Liver (tissue), 3 donors: ENCODE measurements around the gene C1orf21.

ENCODE experiments used
- FOXA1 ChIP-seq: IDR thresholded peaks from 2 replicates; pipeline ENCODE4 v1.6.1; 2016; ENCODE audit warnings: antibody characterized with exemption
- GABPA ChIP-seq, 2 donors: IDR thresholded peaks in 1 of 2; conservative IDR thresholded peaks in 1 of 2; 2 replicates each; pipeline ENCODE4 v1.6.1; 2016; ENCODE audit warnings: antibody characterized with exemption in 2 of 2, mild to moderate bottlenecking in 1 of 2, moderate library complexity in 1 of 2
- JUND ChIP-seq, 2 donors: IDR thresholded peaks; 2 replicates each; pipeline ENCODE4 v1.6.1; 2016; ENCODE audit warnings: antibody characterized with exemption in 2 of 2
- NR2F2 ChIP-seq: IDR thresholded peaks from 2 replicates; pipeline ENCODE4 v1.6.1; 2016; ENCODE audit warnings: antibody characterized with exemption
- RAD21 ChIP-seq, 2 donors: IDR thresholded peaks; 2 replicates each; pipeline ENCODE4 v1.6.1; 2016; ENCODE audit warnings: antibody characterized with exemption in 2 of 2, mild to moderate bottlenecking in 2 of 2
- RXRA ChIP-seq, 2 donors: IDR thresholded peaks; 2 replicates each; pipeline ENCODE4 v1.6.1; 2017 to 2018; ENCODE audit warnings: antibody characterized with exemption in 2 of 2, mild to moderate bottlenecking in 1 of 2
- SP1 ChIP-seq: IDR thresholded peaks from 2 replicates; pipeline ENCODE4 v1.6.1; 2018; ENCODE audit warnings: antibody characterized with exemption, mild to moderate bottlenecking
- TAF1 ChIP-seq: conservative IDR thresholded peaks from 2 replicates; pipeline ENCODE4 v1.6.1; 2016; ENCODE audit warnings: antibody characterized with exemption, mild to moderate bottlenecking
- YY1 ChIP-seq: IDR thresholded peaks from 2 replicates; pipeline ENCODE4 v1.6.1; 2016; ENCODE audit warnings: antibody characterized with exemption, mild to moderate bottlenecking
- TF ChIP-seq, protein P1 (sequence below): IDR thresholded peaks from 2 replicates; pipeline ENCODE4 v1.6.1; 2016; ENCODE audit warnings: antibody characterized with exemption
- TF ChIP-seq, protein P2 (sequence below): fragments of 150-350 bp; IDR thresholded peaks from 2 replicates; pipeline ENCODE4 v1.5.1; 2017; ENCODE audit warnings: improper control_type of control experiment, low read depth, low read length; ENCODE audit not compliant: missing input control
- TF ChIP-seq, protein P3 (sequence below): IDR thresholded peaks from 2 replicates; pipeline ENCODE4 v1.6.1; 2016; ENCODE audit warnings: antibody characterized with exemption, mild to moderate bottlenecking
- TF ChIP-seq, protein P4 (sequence below): IDR thresholded peaks from 2 replicates; pipeline ENCODE4 v1.6.1; 2016; ENCODE audit warnings: antibody characterized with exemption
- TF ChIP-seq, protein P5 (sequence below): IDR thresholded peaks from 2 replicates; pipeline ENCODE4 v1.6.1; 2016; ENCODE audit warnings: antibody characterized with exemption
- donor health status: healthy.
- donor health status: healthy.

DNA sequence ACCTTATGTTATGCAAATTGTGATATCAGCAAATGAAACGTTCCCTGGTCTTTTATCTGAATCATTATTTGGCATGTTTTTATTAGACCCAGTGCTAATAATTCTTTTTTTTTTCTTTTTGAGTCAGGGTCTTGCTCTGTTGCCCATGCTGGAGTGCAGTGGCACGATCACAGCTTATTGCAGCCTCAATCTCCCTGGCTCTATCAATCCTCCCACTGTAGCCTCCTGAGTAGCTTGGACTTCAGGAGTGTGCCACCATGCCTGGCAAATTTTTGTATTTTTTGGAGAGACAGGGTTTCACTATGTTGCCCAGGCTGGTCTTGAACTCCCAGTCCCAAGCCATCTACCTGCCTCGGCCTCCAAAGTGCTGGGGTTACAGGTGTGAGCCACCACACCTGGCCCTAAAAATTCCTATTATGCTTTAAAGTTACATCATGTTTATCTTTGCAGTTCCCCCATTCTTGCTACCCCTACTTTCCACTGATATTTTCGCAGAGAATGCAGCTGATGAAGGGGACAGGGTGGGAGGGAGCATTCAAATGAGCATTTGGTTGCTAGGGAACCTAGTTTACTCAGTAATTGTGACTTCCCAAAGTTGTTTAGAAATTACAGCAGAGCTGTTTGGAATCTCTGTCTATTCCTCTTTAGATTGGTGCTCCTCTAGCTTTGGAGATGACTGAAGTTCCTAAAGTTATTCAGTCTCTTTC, 18.4 kb downstream of the C1orf21 start:
- TF ChIP-seq, protein P1, sequence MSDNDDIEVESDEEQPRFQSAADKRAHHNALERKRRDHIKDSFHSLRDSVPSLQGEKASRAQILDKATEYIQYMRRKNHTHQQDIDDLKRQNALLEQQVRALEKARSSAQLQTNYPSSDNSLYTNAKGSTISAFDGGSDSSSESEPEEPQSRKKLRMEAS = no peak
- TF ChIP-seq, protein P2, sequence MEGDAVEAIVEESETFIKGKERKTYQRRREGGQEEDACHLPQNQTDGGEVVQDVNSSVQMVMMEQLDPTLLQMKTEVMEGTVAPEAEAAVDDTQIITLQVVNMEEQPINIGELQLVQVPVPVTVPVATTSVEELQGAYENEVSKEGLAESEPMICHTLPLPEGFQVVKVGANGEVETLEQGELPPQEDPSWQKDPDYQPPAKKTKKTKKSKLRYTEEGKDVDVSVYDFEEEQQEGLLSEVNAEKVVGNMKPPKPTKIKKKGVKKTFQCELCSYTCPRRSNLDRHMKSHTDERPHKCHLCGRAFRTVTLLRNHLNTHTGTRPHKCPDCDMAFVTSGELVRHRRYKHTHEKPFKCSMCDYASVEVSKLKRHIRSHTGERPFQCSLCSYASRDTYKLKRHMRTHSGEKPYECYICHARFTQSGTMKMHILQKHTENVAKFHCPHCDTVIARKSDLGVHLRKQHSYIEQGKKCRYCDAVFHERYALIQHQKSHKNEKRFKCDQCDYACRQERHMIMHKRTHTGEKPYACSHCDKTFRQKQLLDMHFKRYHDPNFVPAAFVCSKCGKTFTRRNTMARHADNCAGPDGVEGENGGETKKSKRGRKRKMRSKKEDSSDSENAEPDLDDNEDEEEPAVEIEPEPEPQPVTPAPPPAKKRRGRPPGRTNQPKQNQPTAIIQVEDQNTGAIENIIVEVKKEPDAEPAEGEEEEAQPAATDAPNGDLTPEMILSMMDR = no peak
- no peak for TF ChIP-seq JUND (IDR thresholded peaks at IDR 0.05)
- no peak for TF ChIP-seq YY1
- TF ChIP-seq, protein P3, sequence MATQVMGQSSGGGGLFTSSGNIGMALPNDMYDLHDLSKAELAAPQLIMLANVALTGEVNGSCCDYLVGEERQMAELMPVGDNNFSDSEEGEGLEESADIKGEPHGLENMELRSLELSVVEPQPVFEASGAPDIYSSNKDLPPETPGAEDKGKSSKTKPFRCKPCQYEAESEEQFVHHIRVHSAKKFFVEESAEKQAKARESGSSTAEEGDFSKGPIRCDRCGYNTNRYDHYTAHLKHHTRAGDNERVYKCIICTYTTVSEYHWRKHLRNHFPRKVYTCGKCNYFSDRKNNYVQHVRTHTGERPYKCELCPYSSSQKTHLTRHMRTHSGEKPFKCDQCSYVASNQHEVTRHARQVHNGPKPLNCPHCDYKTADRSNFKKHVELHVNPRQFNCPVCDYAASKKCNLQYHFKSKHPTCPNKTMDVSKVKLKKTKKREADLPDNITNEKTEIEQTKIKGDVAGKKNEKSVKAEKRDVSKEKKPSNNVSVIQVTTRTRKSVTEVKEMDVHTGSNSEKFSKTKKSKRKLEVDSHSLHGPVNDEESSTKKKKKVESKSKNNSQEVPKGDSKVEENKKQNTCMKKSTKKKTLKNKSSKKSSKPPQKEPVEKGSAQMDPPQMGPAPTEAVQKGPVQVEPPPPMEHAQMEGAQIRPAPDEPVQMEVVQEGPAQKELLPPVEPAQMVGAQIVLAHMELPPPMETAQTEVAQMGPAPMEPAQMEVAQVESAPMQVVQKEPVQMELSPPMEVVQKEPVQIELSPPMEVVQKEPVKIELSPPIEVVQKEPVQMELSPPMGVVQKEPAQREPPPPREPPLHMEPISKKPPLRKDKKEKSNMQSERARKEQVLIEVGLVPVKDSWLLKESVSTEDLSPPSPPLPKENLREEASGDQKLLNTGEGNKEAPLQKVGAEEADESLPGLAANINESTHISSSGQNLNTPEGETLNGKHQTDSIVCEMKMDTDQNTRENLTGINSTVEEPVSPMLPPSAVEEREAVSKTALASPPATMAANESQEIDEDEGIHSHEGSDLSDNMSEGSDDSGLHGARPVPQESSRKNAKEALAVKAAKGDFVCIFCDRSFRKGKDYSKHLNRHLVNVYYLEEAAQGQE = no peak
- TF ChIP-seq RXRA (IDR thresholded peaks at IDR 0.05) = no peak
- TF ChIP-seq FOXA1 = no peak
- no peak for TF ChIP-seq SP1
- no peak for TF ChIP-seq GABPA (IDR thresholded peaks at IDR 0.05 in 1 of 2, conservative IDR thresholded peaks at IDR 0.05 in 1 of 2)
- TF ChIP-seq, protein P4, sequence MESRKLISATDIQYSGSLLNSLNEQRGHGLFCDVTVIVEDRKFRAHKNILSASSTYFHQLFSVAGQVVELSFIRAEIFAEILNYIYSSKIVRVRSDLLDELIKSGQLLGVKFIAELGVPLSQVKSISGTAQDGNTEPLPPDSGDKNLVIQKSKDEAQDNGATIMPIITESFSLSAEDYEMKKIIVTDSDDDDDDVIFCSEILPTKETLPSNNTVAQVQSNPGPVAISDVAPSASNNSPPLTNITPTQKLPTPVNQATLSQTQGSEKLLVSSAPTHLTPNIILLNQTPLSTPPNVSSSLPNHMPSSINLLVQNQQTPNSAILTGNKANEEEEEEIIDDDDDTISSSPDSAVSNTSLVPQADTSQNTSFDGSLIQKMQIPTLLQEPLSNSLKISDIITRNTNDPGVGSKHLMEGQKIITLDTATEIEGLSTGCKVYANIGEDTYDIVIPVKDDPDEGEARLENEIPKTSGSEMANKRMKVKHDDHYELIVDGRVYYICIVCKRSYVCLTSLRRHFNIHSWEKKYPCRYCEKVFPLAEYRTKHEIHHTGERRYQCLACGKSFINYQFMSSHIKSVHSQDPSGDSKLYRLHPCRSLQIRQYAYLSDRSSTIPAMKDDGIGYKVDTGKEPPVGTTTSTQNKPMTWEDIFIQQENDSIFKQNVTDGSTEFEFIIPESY = no peak
- TF ChIP-seq RAD21 (IDR thresholded peaks at IDR 0.05) = no peak
- no peak for TF ChIP-seq NR2F2
- TF ChIP-seq TAF1 = no peak
- TF ChIP-seq, protein P5, sequence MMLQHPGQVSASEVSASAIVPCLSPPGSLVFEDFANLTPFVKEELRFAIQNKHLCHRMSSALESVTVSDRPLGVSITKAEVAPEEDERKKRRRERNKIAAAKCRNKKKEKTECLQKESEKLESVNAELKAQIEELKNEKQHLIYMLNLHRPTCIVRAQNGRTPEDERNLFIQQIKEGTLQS = no peak
